Fibroblast of gingiva (primary cell): Measurements from ENCODE around the gene PISD.
"Not testable (repeated sequence)": the region's sequence is repeated elsewhere in the genome, so short reads cannot be mapped to it uniquely, and the experiment has no call there.

Experiments
- DNase-seq: peaks from one replicate; pipeline ENCODE4 v3.0.0-alpha.2; 2011; ENCODE audit warnings: low read depth

Gene PISD

GRCh38 chr22:31607696-31608095 lies 54.3 kb downstream of the PISD start:
- DNase-seq, result no peak

- DNase-seq, result no peak
These were observed 56.0 kb downstream of the PISD start for GRCh38 chr22:31605851-31606585.

- DNase-seq, result no peak
These were observed 57.0 kb downstream of the PISD start for GRCh38 chr22:31604746-31605705.

- no peak for DNase-seq
These were observed 57.8 kb downstream of the PISD start for GRCh38 chr22:31604137-31604705.

- no peak for DNase-seq
These were observed 58.4 kb downstream of the PISD start for GRCh38 chr22:31603574-31603973.

GRCh38 chr22:31603081-31603525 lies 58.9 kb downstream of the PISD start:
- no peak for DNase-seq

- peak; percentile 77 for DNase-seq
These were observed 59.6 kb downstream of the PISD start for GRCh38 chr22:31602259-31602952.

GRCh38 chr22:31595271-31595670 lies 66.7 kb downstream of the PISD start:
- no peak for DNase-seq

GRCh38 chr22:31590161-31590560 lies 71.9 kb downstream of the PISD start:
- DNase-seq, result not testable (repeated sequence)

GRCh38 chr22:31588970-31589675 lies 72.9 kb downstream of the PISD start:
- no peak for DNase-seq

GRCh38 chr22:31586137-31586920 lies 75.7 kb downstream of the PISD start:
- peak; percentile 97 for DNase-seq

GRCh38 chr22:31585161-31585859 lies 76.7 kb downstream of the PISD start:
- DNase-seq, result peak; percentile 89

GRCh38 chr22:31584804-31585160 lies 77.2 kb downstream of the PISD start:
- DNase-seq, result no peak

GRCh38 chr22:31583861-31584485 lies 78.0 kb downstream of the PISD start:
- peak; percentile 52 for DNase-seq

GRCh38 chr22:31579835-31580242 lies 82.2 kb downstream of the PISD start:
- DNase-seq, result no peak

- DNase-seq, result no peak
These were observed 83.8 kb downstream of the PISD start for GRCh38 chr22:31578171-31578570.

- DNase-seq, result no peak
These were observed 84.3 kb downstream of the PISD start for GRCh38 chr22:31577711-31578110.

- no peak for DNase-seq
These were observed 86.8 kb downstream of the PISD start for GRCh38 chr22:31575190-31575589.

- DNase-seq, result peak; percentile 39
These were observed 87.9 kb downstream of the PISD start for GRCh38 chr22:31574055-31574670.
